ENCODE results near the gene F8. TPM values are rescaled to one million over a fixed set of nuclear protein-coding genes. Genes with fewer than 3 reads are reported as not detected.

Gene F8
- 3.6 TPM for total RNA-seq

GRCh38 chrX:155022585-155022984 lies at the start of gene F8:
Gene F8, minus strand, starts transcription at chrX:155022723. Its CDS starts 171 bp downstream, at chrX:155022552.
- no peaks in the 10 kb centered on the region for H3K9me3 ChIP-seq (ENCODE audit: low read depth, low read length)
- no peaks in the 10 kb centered on the region for H3K4me1 ChIP-seq (ENCODE audit: insufficient read depth, low read length)
- H3K27me3 ChIP-seq (ENCODE audit: insufficient read depth, low read length), result no peaks in the 10 kb centered on the region
- H3K4me3 ChIP-seq (ENCODE audit: low read length), result no peak within 1 kb of the TSS

GRCh38 chrX:155071694-155072280 lies 49.3 kb upstream of the F8 start:
- no peaks in the 10 kb centered on the region for H3K9me3 ChIP-seq (ENCODE audit: low read depth, low read length)
- H3K27me3 ChIP-seq (ENCODE audit: insufficient read depth, low read length), result no peaks in the 10 kb centered on the region
- peak overlapping the region; percentile 60 for H3K4me3 ChIP-seq (ENCODE audit: low read length)
- H3K4me1 ChIP-seq (ENCODE audit: insufficient read depth, low read length), result peaks cover 19% of the 10 kb centered on the region

GRCh38 chrX:155070975-155071693 lies 48.6 kb upstream of the F8 start, which contains the start of the genes BRCC3, CMC4 and MTCP1:
Gene BRCC3, plus strand, starts transcription at chrX:155071508. Its CDS starts 20 bp downstream, at chrX:155071528.
Gene CMC4, minus strand, starts transcription at chrX:155071136. Its CDS starts 7,113 bp downstream, at chrX:155064023.
Gene MTCP1, minus strand, starts transcription at chrX:155071136. Its CDS starts 5,126 bp downstream, at chrX:155066010.
- Histone ChIP-seq H3K27me3 (ENCODE audit: insufficient read depth, low read length) (no peaks in the 10 kb centered on the region), H3K9me3 (ENCODE audit: low read depth, low read length) (no peaks in the 10 kb centered on the region), H3K4me1 (ENCODE audit: insufficient read depth, low read length) (peaks cover 19% of the 10 kb centered on the region), H3K4me3 (ENCODE audit: low read length) (peak within 1 kb of the TSS; percentile 60)

- Histone ChIP-seq H3K27me3 (ENCODE audit: insufficient read depth, low read length) (no peaks in the 10 kb centered on the region), H3K4me1 (ENCODE audit: insufficient read depth, low read length) (peaks cover 19% of the 10 kb centered on the region), H3K4me3 (ENCODE audit: low read length) (peak overlapping the region; percentile 60)
These were observed 48.1 kb upstream of the F8 start for GRCh38 chrX:155070663-155070974.

GRCh38 chrX:155070038-155070437 lies 47.5 kb upstream of the F8 start:
- Histone ChIP-seq H3K4me1 (ENCODE audit: insufficient read depth, low read length) (peaks cover 19% of the 10 kb centered on the region), H3K27me3 (ENCODE audit: insufficient read depth, low read length) (no peaks in the 10 kb centered on the region), H3K9me3 (ENCODE audit: low read depth, low read length) (no peaks in the 10 kb centered on the region), H3K4me3 (ENCODE audit: low read length) (peak overlapping the region; percentile 60)

More at GRCh38 chrX:155070663-155070974, 48.1 kb upstream of the F8 start:
- H3K9me3 ChIP-seq (ENCODE audit: low read depth, low read length), result no peaks in the 10 kb centered on the region

GRCh38 chrX:155069414-155069813 lies 46.9 kb upstream of the F8 start:
- no peak overlapping the region for H3K4me3 ChIP-seq (ENCODE audit: low read length)

GRCh38 chrX:155068165-155068564 lies 45.6 kb upstream of the F8 start:
- Histone ChIP-seq H3K4me3 (ENCODE audit: low read length) (no peak overlapping the region), H3K4me1 (ENCODE audit: insufficient read depth, low read length) (peaks cover 19% of the 10 kb centered on the region), H3K9me3 (ENCODE audit: low read depth, low read length) (no peaks in the 10 kb centered on the region), H3K27me3 (ENCODE audit: insufficient read depth, low read length) (no peaks in the 10 kb centered on the region)

More at GRCh38 chrX:155069414-155069813, 46.9 kb upstream of the F8 start:
- H3K4me1 ChIP-seq (ENCODE audit: insufficient read depth, low read length), result peaks cover 19% of the 10 kb centered on the region
- no peaks in the 10 kb centered on the region for H3K9me3 ChIP-seq (ENCODE audit: low read depth, low read length)
- no peaks in the 10 kb centered on the region for H3K27me3 ChIP-seq (ENCODE audit: insufficient read depth, low read length)

- H3K27me3 ChIP-seq (ENCODE audit: insufficient read depth, low read length), result no peaks in the 10 kb centered on the region
- H3K4me3 ChIP-seq (ENCODE audit: low read length), result no peak overlapping the region
- no peaks in the 10 kb centered on the region for H3K9me3 ChIP-seq (ENCODE audit: low read depth, low read length)
- H3K4me1 ChIP-seq (ENCODE audit: insufficient read depth, low read length), result peaks cover 10% of the 10 kb centered on the region
These were observed 42.7 kb upstream of the F8 start for GRCh38 chrX:155065035-155065734.

- Histone ChIP-seq H3K4me1 (ENCODE audit: insufficient read depth, low read length) (peaks cover 11% of the 10 kb centered on the region), H3K9me3 (ENCODE audit: low read depth, low read length) (no peaks in the 10 kb centered on the region), H3K4me3 (ENCODE audit: low read length) (no peak overlapping the region), H3K27me3 (ENCODE audit: insufficient read depth, low read length) (no peaks in the 10 kb centered on the region)
These were observed 39.2 kb upstream of the F8 start for GRCh38 chrX:155061760-155062159.

- Histone ChIP-seq H3K27me3 (ENCODE audit: insufficient read depth, low read length) (no peaks in the 10 kb centered on the region), H3K9me3 (ENCODE audit: low read depth, low read length) (no peaks in the 10 kb centered on the region), H3K4me3 (ENCODE audit: low read length) (no peak overlapping the region), H3K4me1 (ENCODE audit: insufficient read depth, low read length) (peaks cover 11% of the 10 kb centered on the region)
These were observed 34.6 kb upstream of the F8 start for GRCh38 chrX:155056877-155057792.

- H3K4me1 ChIP-seq (ENCODE audit: insufficient read depth, low read length), result peaks cover 11% of the 10 kb centered on the region
- H3K27me3 ChIP-seq (ENCODE audit: insufficient read depth, low read length), result no peaks in the 10 kb centered on the region
- no peak overlapping the region for H3K4me3 ChIP-seq (ENCODE audit: low read length)
- H3K9me3 ChIP-seq (ENCODE audit: low read depth, low read length), result no peaks in the 10 kb centered on the region
These were observed 33.9 kb upstream of the F8 start for GRCh38 chrX:155056471-155056870.

GRCh38 chrX:155055494-155055893 lies 33.0 kb upstream of the F8 start:
- H3K9me3 ChIP-seq (ENCODE audit: low read depth, low read length), result no peaks in the 10 kb centered on the region
- no peak overlapping the region for H3K4me3 ChIP-seq (ENCODE audit: low read length)
- H3K27me3 ChIP-seq (ENCODE audit: insufficient read depth, low read length), result no peaks in the 10 kb centered on the region
- H3K4me1 ChIP-seq (ENCODE audit: insufficient read depth, low read length), result peaks cover 11% of the 10 kb centered on the region

- Histone ChIP-seq H3K4me3 (ENCODE audit: low read length) (no peak overlapping the region), H3K9me3 (ENCODE audit: low read depth, low read length) (no peaks in the 10 kb centered on the region), H3K4me1 (ENCODE audit: insufficient read depth, low read length) (peaks cover 11% of the 10 kb centered on the region), H3K27me3 (ENCODE audit: insufficient read depth, low read length) (no peaks in the 10 kb centered on the region)
These were observed 31.7 kb upstream of the F8 start for GRCh38 chrX:155054255-155054654.

GRCh38 chrX:155053656-155054055 lies 31.1 kb upstream of the F8 start:
- H3K27me3 ChIP-seq (ENCODE audit: insufficient read depth, low read length), result no peaks in the 10 kb centered on the region
- H3K4me3 ChIP-seq (ENCODE audit: low read length), result no peak overlapping the region
- peaks cover 11% of the 10 kb centered on the region for H3K4me1 ChIP-seq (ENCODE audit: insufficient read depth, low read length)
- no peaks in the 10 kb centered on the region for H3K9me3 ChIP-seq (ENCODE audit: low read depth, low read length)

Measured in mononuclear cell (primary cell).